K562 (cell line): ENCODE measurements around the gene STRA8. TPM values are rescaled to one million over a fixed set of nuclear protein-coding genes. Genes with fewer than 3 reads are reported as not detected.

ENCODE experiments used
- ATAC-seq: fragments of 200-7000 bp; cut with Tn5 transposase; 3 replicates; pipeline ENCODE4 v1.9.1; 2020; ENCODE audit warnings: moderate library complexity
- BruUV-seq: library from RNA; stranded (reverse); fragments of 400-500 nt; replicated peaks from 2 replicates; lab custom pipeline; 2021; lab: Mats Ljungman, UMichigan
- CTCF ChIA-PET: fragments of 300-600 bp; formaldehyde crosslinking; extraction: SDS; loops from one replicate; lab custom pipeline; 2021; ENCODE audit warnings: low intra/inter-chr PET ratio; lab: Yijun Ruan, JAX
- POLR2A ChIA-PET: fragments of 300-600, 350-650 bp; sonication (Branson Sonifier 250); formaldehyde crosslinking; extraction: SDS; loops from one replicate; lab custom pipeline; 2021; ENCODE audit warnings: antibody characterized with exemption, inconsistent platforms; lab: Yijun Ruan, JAX
- DNase-seq, 4 experiments: peaks; one replicate each; pipeline versions ENCODE4 v3.0.0 to v3.0.0-alpha.2; 2011 to 2018; ENCODE audit warnings: low spot score in 3 of 4, mixed read lengths in 3 of 4; ENCODE audit errors: extremely low read depth in 1 of 4
- FAIRE-seq: peaks from 2 replicates; lab custom pipeline; 2011; peaks lifted over from hg19 to GRCh38; lab: Jason Lieb, UNC
- H2AFZ ChIP-seq: 2 replicates; pipeline ENCODE4 v1.6.0; 2011; ENCODE audit warnings: low read depth, low read length, control low read depth, inconsistent platforms
- H3K27ac ChIP-seq: fragments of 200-600 bp; 3 replicates; pipeline ENCODE4 v1.8.0; 2011; ENCODE audit warnings: low read depth, mild to moderate bottlenecking, control low read depth, inconsistent platforms, low read length, moderate library complexity, mixed read lengths; ENCODE audit errors: extremely low read depth
- H3K27me3 ChIP-seq, 2 experiments: fragments of 300-600 bp in 1 of 2; 2 replicates in 1 of 2; 3 replicates in 1 of 2; pipeline versions ENCODE4 v1.6.0 to v1.8.0; 2011; ENCODE audit warnings: inconsistent platforms in 2 of 2, low read length in 2 of 2, mild to moderate bottlenecking in 1 of 2, mixed read lengths in 1 of 2, moderate library complexity in 1 of 2; ENCODE audit not compliant: control insufficient read depth in 2 of 2, insufficient read depth in 2 of 2
- H3K36me3 ChIP-seq: fragments of 300-600 bp; 3 replicates; pipeline ENCODE4 v1.8.0; 2011; ENCODE audit warnings: mild to moderate bottlenecking, low read length, inconsistent platforms; ENCODE audit not compliant: control insufficient read depth, insufficient read depth
- H3K4me1 ChIP-seq, 2 experiments: fragments of 200-600 bp in 1 of 2; replicated peaks in 1 of 2; 2 replicates in 1 of 2; 3 replicates in 1 of 2; pipeline versions ENCODE4 v1.5.1 to v1.8.0; 2011; ENCODE audit warnings: inconsistent platforms in 2 of 2, low read length in 2 of 2, mild to moderate bottlenecking in 1 of 2, mixed read lengths in 1 of 2, moderate library complexity in 1 of 2; ENCODE audit not compliant: control insufficient read depth in 2 of 2, insufficient read depth in 2 of 2
- H3K4me2 ChIP-seq: 2 replicates; pipeline ENCODE4 v1.6.1; 2011; ENCODE audit warnings: low read length, control low read depth, inconsistent platforms, mixed read lengths; ENCODE audit not compliant: insufficient read depth
- H3K4me3 ChIP-seq: fragments of 200-600 bp; sonication (generic), shearing (Covaris generic); 2 replicates; pipeline ENCODE4 v1.5.1; 2016; ENCODE audit warnings: control low read depth, inconsistent platforms
- H3K79me2 ChIP-seq: fragments of 200-600 bp; 3 replicates; pipeline ENCODE4 v1.8.0; 2011; ENCODE audit warnings: low read length, inconsistent platforms; ENCODE audit not compliant: control insufficient read depth, insufficient read depth
- H3K9ac ChIP-seq, 2 experiments: 2 replicates each; pipeline versions ENCODE4 v1.6.0 to v1.6.1; 2011; ENCODE audit warnings: low read depth in 2 of 2, low read length in 2 of 2, control low read depth in 1 of 2, inconsistent platforms in 1 of 2, mild to moderate bottlenecking in 1 of 2, mixed read lengths in 1 of 2; ENCODE audit not compliant: insufficient read depth in 1 of 2
- H3K9me1 ChIP-seq: one replicate; pipeline ENCODE4 v1.6.0; 2011; ENCODE audit warnings: inconsistent platforms, mild to moderate bottlenecking, low read length, moderate library complexity; ENCODE audit not compliant: control insufficient read depth, insufficient read depth
- H3K9me3 ChIP-seq: replicated peaks from 2 replicates; pipeline ENCODE4 v1.5.1; 2011; ENCODE audit warnings: low read depth, low read length, inconsistent platforms; ENCODE audit not compliant: control insufficient read depth, insufficient read depth
- H4K20me1 ChIP-seq: replicated peaks from 2 replicates; pipeline ENCODE4 v1.6.1; 2011; ENCODE audit warnings: low read length, inconsistent platforms, mixed read lengths; ENCODE audit not compliant: control insufficient read depth, insufficient read depth
- BMI1 ChIP-seq: fragments of 150-350 bp; IDR thresholded peaks from 2 replicates; pipeline ENCODE4 v1.6.1; 2014; ENCODE audit warnings: low read length
- CHD2 ChIP-seq: IDR thresholded peaks from 2 replicates; pipeline ENCODE4 v1.6.1; 2011; ENCODE audit warnings: low read depth, low read length
- EP400 ChIP-seq: fragments of 450-650 bp; IDR thresholded peaks from 2 replicates; pipeline ENCODE4 v1.6.1; 2017; ENCODE audit warnings: antibody characterized with exemption, mild to moderate bottlenecking, moderate library complexity
- ESRRA ChIP-seq: fragments of 450-650 bp; IDR thresholded peaks from 2 replicates; pipeline ENCODE4 v1.6.1; 2014; ENCODE audit warnings: low read depth, mild to moderate bottlenecking, moderate library complexity, borderline replicate concordance
- FOXA3 ChIP-seq, 2 experiments: fragments of 450-650 bp in 1 of 2; sonication (generic) in 1 of 2; formaldehyde crosslinking; IDR thresholded peaks in 1 of 2; conservative IDR thresholded peaks in 1 of 2; 2 replicates each; pipeline versions ENCODE4 v1.4.0 to v1.8.0; 2020 to 2022; ENCODE audit warnings: mild to moderate bottlenecking in 2 of 2, missing genetic modification reagents in 1 of 2
- FOXO4 ChIP-seq: fragments of 450-650 bp; formaldehyde crosslinking; IDR thresholded peaks from 2 replicates; pipeline ENCODE4 v1.4.0; 2020; ENCODE audit warnings: mild to moderate bottlenecking, moderate library complexity
- ILK ChIP-seq: fragments of 450-650 bp; IDR thresholded peaks from 2 replicates; pipeline ENCODE4 v1.6.1; 2016; ENCODE audit warnings: missing genetic modification characterization, low read depth, mild to moderate bottlenecking, missing compliant biosample characterization, moderate library complexity, borderline replicate concordance
- MAFF ChIP-seq: IDR thresholded peaks from 2 replicates; pipeline ENCODE4 v1.6.1; 2012; ENCODE audit warnings: low read length, improper control_type of control experiment
- PCBP1 ChIP-seq: fragments of 200-400 bp; formaldehyde crosslinking; IDR thresholded peaks from 2 replicates; pipeline ENCODE4 v1.6.1; 2018; ENCODE audit warnings: mild to moderate bottlenecking, low read depth, low read length; ENCODE audit not compliant: poor library complexity, severe bottlenecking
- POLR2G ChIP-seq: fragments of 200-400 bp; formaldehyde crosslinking; IDR thresholded peaks from 2 replicates; pipeline ENCODE4 v1.6.1; 2017; ENCODE audit warnings: low read depth, mild to moderate bottlenecking, antibody characterized with exemption, low read length, moderate library complexity
- PTBP1 ChIP-seq: fragments of 200-400 bp; formaldehyde crosslinking; IDR thresholded peaks from 2 replicates; pipeline ENCODE4 v1.6.1; 2017; ENCODE audit warnings: low read depth, low read length
- THRA ChIP-seq: fragments of 450-650 bp; IDR thresholded peaks from 2 replicates; pipeline ENCODE4 v1.6.1; 2017; ENCODE audit warnings: mild to moderate bottlenecking, moderate library complexity
- U2AF1 ChIP-seq: fragments of 200-400 bp; formaldehyde crosslinking; optimal IDR thresholded peaks from 2 replicates; pipeline ENCODE3; 2017; ENCODE audit warnings: mild to moderate bottlenecking, low read depth, low read length, moderate library complexity
- ZBTB49 ChIP-seq: sonication (generic); formaldehyde crosslinking; IDR thresholded peaks from 2 replicates; pipeline ENCODE4 v1.8.0; 2022; ENCODE audit warnings: missing genetic modification reagents, mild to moderate bottlenecking, borderline replicate concordance
- ZNF347 ChIP-seq: fragments of 450-650 bp; formaldehyde crosslinking; IDR thresholded peaks from 2 replicates; pipeline ENCODE4 v1.4.0; 2020; ENCODE audit warnings: low read depth, mild to moderate bottlenecking, moderate library complexity
- ZNF512 ChIP-seq: IDR thresholded peaks from 2 replicates; pipeline ENCODE4 v1.6.1; 2016; ENCODE audit warnings: missing genetic modification characterization, missing compliant biosample characterization
- ZNF79 ChIP-seq: fragments of 250-450 bp; sonication (Bioruptor Pico); IDR thresholded peaks from 2 replicates; pipeline ENCODE4 v1.4.0; 2020; ENCODE audit warnings: low read depth, mild to moderate bottlenecking, moderate library complexity
- WGBS: fragments of 100-300 bp; shearing (Covaris generic); methylation state at CpG from one replicate; pipeline ENCODE4 v1.1.6; 2016; ENCODE audit warnings: low coverage, mixed read lengths; ENCODE audit not compliant: insufficient coverage; ENCODE audit errors: missing lambda C conversion rate; 5-methylcytosine and 5-hydroxymethylcytosine counted together
- in situ Hi-C: fragments of 300-500 bp; cut with MboI; formaldehyde crosslinking; loops from 4 replicates; pipeline ENCODE4 v1.15.0; 2018; ENCODE audit warnings: inconsistent platforms, mixed read lengths
- intact Hi-C: fragments of 100-400 bp; cut with micrococcal nuclease; formaldehyde crosslinking; loops from 2 replicates; pipeline ENCODE4 v1.14.2; 2022
- polyA plus RNA-seq, 8 experiments: library from polyadenylated mRNA; depleted of rRNA in 4 of 8; stranded (reverse) in 5 of 8; unstranded in 3 of 8; fragments of >200 nt; fragmentation: Nextera tagmentation in 2 of 8; fragmentation: Illumina TruSeq in 1 of 8; extraction: Ambion mirVana in 2 of 8; extraction: Trizol in 1 of 8; gene quantifications; 2 replicates each; pipeline versions ENCODE4 v1.2.1 to v1.2.3, GENCODE V29; 2011 to 2014; ENCODE audit warnings: inconsistent platforms in 1 of 8, missing spikeins in 1 of 8
- total RNA-seq, 7 experiments: library from RNA; depleted of rRNA in 6 of 7; stranded (reverse); fragments of >200 nt in 6 of 7; fragmentation: Illumina TruSeq in 2 of 7; extraction: Trizol in 2 of 7; gene quantifications; 2 replicates each; pipeline versions ENCODE4 v1.2.1 to v1.2.3, GENCODE V29; 2011 to 2021; ENCODE audit warnings: low replicate concordance in 1 of 7

Gene STRA8
- total and polyA plus RNA-seq, 9 of the 15 experiments (the other 6 are each of a cell fraction or from before 2014, with no cell fraction given) = not detected

GRCh38 chr7:135195156-135195555 lies 38.5 kb upstream of the STRA8 start:
- H3K9ac ChIP-seq = no peak overlapping the region
- no peaks in the 10 kb centered on the region for H4K20me1 ChIP-seq
- no TSS peak for BruUV-seq
- in situ Hi-C loops (no loop called here), intact Hi-C loops (no loop called here)
- H2AFZ ChIP-seq = no peak overlapping the region
- H3K36me3 ChIP-seq = peaks cover 22% of the 10 kb centered on the region; the same call in 2 of the 3 replicates
- FAIRE-seq (no peak), DNase-seq (no peak), ATAC-seq (no peak)
- no peak overlapping the region for H3K4me2 ChIP-seq
- H3K9me3 ChIP-seq = no peaks in the 10 kb centered on the region
- no peaks in the 10 kb centered on the region for H3K4me1 ChIP-seq
- peaks cover 3% of the 10 kb centered on the region for H3K9me1 ChIP-seq
- ChIA-PET POLR2A (interaction anchor here (0.5 to 3.0 kb wide), 5 partner anchors 11 to 466 kb away, joined by 3 to 20 read pairs (median 3); no protein-coding TSS in a partner anchor), CTCF (no interaction called here)
- WGBS = 44% methylated on average over 4 of the region's 4 CpGs
- no peak overlapping the region for H3K27ac ChIP-seq
- H3K27me3 ChIP-seq = no peaks in the 10 kb centered on the region
- no peaks in the 10 kb centered on the region for H3K79me2 ChIP-seq
- H3K4me3 ChIP-seq = no peak overlapping the region
- TF ChIP-seq ZBTB49 (CRISPR knock-in tag) (no peak), FOXO4 (CRISPR knock-in tag) (no peak), CHD2 (no peak), FOXA3 (CRISPR knock-in tag; conservative IDR thresholded peaks at IDR 0.05 in 1 of 2, IDR thresholded peaks at IDR 0.05 in 1 of 2) (no peak), EP400 (no peak), PCBP1 (no peak), ZNF79 (CRISPR knock-in tag) (no peak), ESRRA (no peak), MAFF (no peak), BMI1 (no peak), U2AF1 (no peak), PTBP1 (no peak), THRA (no peak), ZNF512 (tag) (no peak), ZNF347 (CRISPR knock-in tag) (no peak), POLR2G (no peak), ILK (no peak)
